Smooth muscle cell of the umbilical artery (primary cell): ENCODE results near the gene ZNF565. TPM values are rescaled to one million over a fixed set of nuclear protein-coding genes. Genes with fewer than 3 reads are reported as not detected.

Source experiments
- total RNA-seq: library from RNA; depleted of rRNA; stranded (reverse); fragments of >200 nt; gene quantifications from 2 replicates; pipeline ENCODE4 v1.2.3, GENCODE V29; 2014

The ZNF565 gene
- 5.4 and 6.2 TPM in 2 replicates for total RNA-seq

GRCh38 chr19:36214386-36215275 is at the start of gene ZNF565, which contains the start of gene ZNF146:
Gene ZNF565, minus strand, starts transcription at chr19:36214665. Its CDS starts 12,680 bp downstream, at chr19:36201985.
Gene ZNF146, plus strand, starts transcription at chr19:36215106. Its CDS starts 21,335 bp downstream, at chr19:36236441.

GRCh38 chr19:36152352-36153091 is 61.9 kb downstream of the ZNF565 start, which contains the start of gene COX7A1:
Gene COX7A1, minus strand, starts transcription at chr19:36152447. Its CDS starts 40 bp downstream, at chr19:36152407.

GRCh38 chr19:36139473-36140303 is 74.8 kb downstream of the ZNF565 start, which contains the start of gene CAPNS1:
Gene CAPNS1, plus strand, starts transcription at chr19:36140066. Its CDS starts 946 bp downstream, at chr19:36141012.

Other genes with a start within 250 kb of the ZNF565 start
- 8.1 and 11.9 TPM in 2 replicates for gene SDHAF1, start 219.5 kb downstream of the ZNF565 start, total RNA-seq
- 0.23 TPM in 1 of 2 replicates, not detected in the other for gene SYNE4, start 205.9 kb downstream of the ZNF565 start, total RNA-seq
- gene ALKBH6, start 200.5 kb downstream of the ZNF565 start, total RNA-seq: 14.6 and 14.7 TPM in 2 replicates
- 14.3 and 22.8 TPM in 2 replicates for gene CLIP3, start 181.8 kb downstream of the ZNF565 start, total RNA-seq
- 1.6 and 3.3 TPM in 2 replicates for gene THAP8, start 160.4 kb downstream of the ZNF565 start, total RNA-seq
- gene WDR62, start 159.8 kb downstream of the ZNF565 start, total RNA-seq: 0.59 and 4.6 TPM in 2 replicates
- not detected in 2 replicates for gene OVOL3, start 103.5 kb downstream of the ZNF565 start, total RNA-seq
- gene POLR2I, start 99.8 kb downstream of the ZNF565 start, total RNA-seq: 27.3 and 29.2 TPM in 2 replicates
- 236 and 267 TPM in 2 replicates for gene TBCB, start 99.2 kb downstream of the ZNF565 start, total RNA-seq
- 252 and 437 TPM in 2 replicates for gene CAPNS1, start 74.6 kb downstream of the ZNF565 start, total RNA-seq
- gene COX7A1, start 62.2 kb downstream of the ZNF565 start, total RNA-seq: 4.3 and 14.8 TPM in 2 replicates
- 101 and 133 TPM in 2 replicates for gene ZNF146, start 441 bp upstream of the ZNF565 start, total RNA-seq
- gene ZFP14, start 164.5 kb upstream of the ZNF565 start, total RNA-seq: 2.6 and 5.0 TPM in 2 replicates
- gene ZFP82, start 204.0 kb upstream of the ZNF565 start, total RNA-seq: 7.4 and 8.0 TPM in 2 replicates